Upper lobe of left lung (tissue), 6 donors: ENCODE measurements around the gene ANKLE2. TPM values are rescaled to one million over a fixed set of nuclear protein-coding genes. Genes with fewer than 3 reads are reported as not detected.
"Not testable (repeated sequence)": the region's sequence is repeated elsewhere in the genome, so short reads cannot be mapped to it uniquely, and the experiment has no call there.

Experiments used
- ATAC-seq, 2 donors: fragments of 200-7000 bp; cut with Tn5 transposase; one replicate each; pipeline ENCODE4 v1.9.1; 2022; ENCODE audit warnings: mild to moderate bottlenecking in 2 of 2, moderate library complexity in 2 of 2; ENCODE audit not compliant: low FRiP score in 2 of 2
- DNase-seq, 2 donors: peaks; one replicate each; pipeline ENCODE4 v3.0.0-alpha.2; 2019 to 2020
- H3K27ac ChIP-seq, 4 donors: fragments of 200-600 bp; sonication (generic); one replicate each; pipeline ENCODE4 v1.5.1; 2016 to 2019
- H3K27me3 ChIP-seq, 4 donors: fragments of 200-600 bp; sonication (generic); one replicate each; pipeline ENCODE4 v1.5.1; 2017 to 2019
- H3K36me3 ChIP-seq, 4 donors: fragments of 200-600 bp; sonication (generic); one replicate each; pipeline ENCODE4 v1.5.1; 2016 to 2019
- H3K4me1 ChIP-seq, 4 donors: fragments of 200-600 bp; sonication (generic); one replicate each; pipeline ENCODE4 v1.5.1; 2018 to 2019
- H3K4me3 ChIP-seq, 4 donors: fragments of 200-600 bp; sonication (generic); one replicate each; pipeline ENCODE4 v1.5.1; 2017 to 2019; ENCODE audit warnings: mild to moderate bottlenecking in 2 of 4, moderate library complexity in 1 of 4
- H3K9me3 ChIP-seq, 4 donors: fragments of 200-600 bp; sonication (generic); one replicate each; pipeline ENCODE4 v1.5.1; 2018 to 2019
- EP300 ChIP-seq, 4 donors: sonication (generic); formaldehyde crosslinking; IDR thresholded peaks; one replicate each; pipeline ENCODE4 v1.5.1; 2017; ENCODE audit warnings: antibody characterized with exemption in 4 of 4, control low read depth in 2 of 4
- POLR2A ChIP-seq, 4 donors: fragments of 450-650 bp; IDR thresholded peaks; one replicate each; pipeline ENCODE4 v1.5.1; 2016 to 2017; ENCODE audit warnings: antibody characterized with exemption in 4 of 4, mild to moderate bottlenecking in 2 of 4
- POLR2AphosphoS5 ChIP-seq, 2 donors: sonication (generic); formaldehyde crosslinking; IDR thresholded peaks; one replicate each; pipeline ENCODE4 v1.5.1; 2017; ENCODE audit warnings: antibody characterized with exemption in 2 of 2
- WGBS, 2 donors: methylation state at CpG; one replicate each; pipeline ENCODE4 v1.1.5; 2017 to 2018; 5-methylcytosine and 5-hydroxymethylcytosine counted together
- total RNA-seq, 6 donors: library from RNA; depleted of rRNA in 4 of 6; stranded (reverse); fragments of >200 nt in 4 of 6; gene quantifications; one replicate each; pipeline versions ENCODE4 v1.1.0 to v1.2.1, GENCODE V29; 2016 to 2021
- TF ChIP-seq, protein P1 (sequence below), 6 experiments: fragments of 450-650 bp in 4 of 6; fragments of 200-600 bp in 2 of 6; sonication (generic) in 2 of 6; IDR thresholded peaks; one replicate each; pipeline ENCODE4 v1.5.1; 2016 to 2019; ENCODE audit warnings: antibody characterized with exemption in 6 of 6
- donor health status: DM: no; HTN: no; CAD: no; lungs with moderate emphysema.
- donor health status: DM: no; HTN: yes; CAD: no; lungs with severe emphysema.

The ANKLE2 gene
- total RNA-seq, 6 donors from 2014 or later: 44.3 to 153 (median 78.0) TPM

DNA sequence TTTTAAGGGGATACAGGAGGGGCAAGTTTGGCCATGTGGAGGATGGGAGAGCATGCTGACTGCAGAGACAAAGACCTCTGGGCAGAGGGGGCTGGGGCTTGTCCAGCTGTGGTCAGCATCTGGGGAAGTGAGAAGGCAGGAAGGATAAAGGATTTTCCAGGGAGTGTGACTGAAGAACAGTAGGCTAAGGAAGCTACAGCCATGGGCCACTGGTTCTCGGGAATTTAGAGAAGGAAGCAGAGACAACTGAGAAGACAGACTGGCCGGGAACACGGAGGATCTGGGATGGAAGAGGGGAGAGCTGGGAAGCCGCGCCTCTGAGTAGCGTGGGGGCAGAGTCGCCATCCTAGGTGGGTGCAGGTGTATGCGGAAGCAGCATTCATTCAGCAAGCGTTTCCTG, 58.0 kb downstream of the ANKLE2 start:
- H3K9me3 ChIP-seq: no peaks in the 10 kb centered on the region
- no peak for DNase-seq
- H3K27me3 ChIP-seq: no peaks in the 10 kb centered on the region
- H3K4me3 ChIP-seq: no peak overlapping the region
- H3K27ac ChIP-seq: no peak overlapping the region
- H3K36me3 ChIP-seq: peaks cover 0 to 9% (median 0%) of the 10 kb centered on the region in 4 donors
- 89 to 96% methylated on average over 9 of the region's 9 CpGs for WGBS, 2 donors
- no peak for TF ChIP-seq EP300 (IDR thresholded peaks at IDR 0.05)
- no peak for TF ChIP-seq POLR2AphosphoS5 (IDR thresholded peaks at IDR 0.05)
- TF ChIP-seq POLR2A (IDR thresholded peaks at IDR 0.05): no peak
- TF ChIP-seq, protein P1, sequence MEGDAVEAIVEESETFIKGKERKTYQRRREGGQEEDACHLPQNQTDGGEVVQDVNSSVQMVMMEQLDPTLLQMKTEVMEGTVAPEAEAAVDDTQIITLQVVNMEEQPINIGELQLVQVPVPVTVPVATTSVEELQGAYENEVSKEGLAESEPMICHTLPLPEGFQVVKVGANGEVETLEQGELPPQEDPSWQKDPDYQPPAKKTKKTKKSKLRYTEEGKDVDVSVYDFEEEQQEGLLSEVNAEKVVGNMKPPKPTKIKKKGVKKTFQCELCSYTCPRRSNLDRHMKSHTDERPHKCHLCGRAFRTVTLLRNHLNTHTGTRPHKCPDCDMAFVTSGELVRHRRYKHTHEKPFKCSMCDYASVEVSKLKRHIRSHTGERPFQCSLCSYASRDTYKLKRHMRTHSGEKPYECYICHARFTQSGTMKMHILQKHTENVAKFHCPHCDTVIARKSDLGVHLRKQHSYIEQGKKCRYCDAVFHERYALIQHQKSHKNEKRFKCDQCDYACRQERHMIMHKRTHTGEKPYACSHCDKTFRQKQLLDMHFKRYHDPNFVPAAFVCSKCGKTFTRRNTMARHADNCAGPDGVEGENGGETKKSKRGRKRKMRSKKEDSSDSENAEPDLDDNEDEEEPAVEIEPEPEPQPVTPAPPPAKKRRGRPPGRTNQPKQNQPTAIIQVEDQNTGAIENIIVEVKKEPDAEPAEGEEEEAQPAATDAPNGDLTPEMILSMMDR (IDR thresholded peaks at IDR 0.05): no peak
- H3K4me1 ChIP-seq: no peaks in the 10 kb centered on the region
- ATAC-seq: no peak

DNA sequence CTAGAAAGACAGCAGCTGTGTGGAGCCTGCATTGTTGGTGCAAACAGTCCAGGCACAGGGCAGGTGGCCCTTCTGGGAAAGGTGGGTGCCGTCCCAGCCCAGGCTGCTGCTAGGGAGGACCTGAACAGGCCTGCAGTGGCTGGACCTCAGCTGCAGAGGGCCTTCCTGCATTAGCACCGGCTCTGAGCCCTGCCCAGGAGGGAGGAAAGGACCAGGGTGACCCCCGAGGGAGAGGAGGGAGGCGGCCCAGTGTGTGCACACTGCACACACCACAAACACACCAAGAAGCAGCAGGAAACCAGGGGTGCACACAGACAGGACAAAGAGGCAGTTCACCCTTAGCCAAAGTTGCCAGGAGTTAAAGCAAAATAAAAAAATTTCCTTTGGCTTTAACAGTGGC, 59.0 kb downstream of the ANKLE2 start:
- no peaks in the 10 kb centered on the region for H3K4me1 ChIP-seq
- WGBS, 2 donors: 70 to 80% methylated on average over 3 of the region's 4 CpGs
- no peaks in the 10 kb centered on the region for H3K9me3 ChIP-seq
- ATAC-seq: no peak
- peaks cover 0 to 12% (median 0%) of the 10 kb centered on the region in 4 donors for H3K36me3 ChIP-seq
- no peak for DNase-seq
- no peak overlapping the region for H3K27ac ChIP-seq
- no peak overlapping the region for H3K4me3 ChIP-seq
- TF ChIP-seq POLR2A (IDR thresholded peaks at IDR 0.05): no peak
- no peak for TF ChIP-seq POLR2AphosphoS5 (IDR thresholded peaks at IDR 0.05)
- TF ChIP-seq, protein P1 (IDR thresholded peaks at IDR 0.05): no peak
- TF ChIP-seq EP300 (IDR thresholded peaks at IDR 0.05): no peak
- H3K27me3 ChIP-seq: no peaks in the 10 kb centered on the region

DNA sequence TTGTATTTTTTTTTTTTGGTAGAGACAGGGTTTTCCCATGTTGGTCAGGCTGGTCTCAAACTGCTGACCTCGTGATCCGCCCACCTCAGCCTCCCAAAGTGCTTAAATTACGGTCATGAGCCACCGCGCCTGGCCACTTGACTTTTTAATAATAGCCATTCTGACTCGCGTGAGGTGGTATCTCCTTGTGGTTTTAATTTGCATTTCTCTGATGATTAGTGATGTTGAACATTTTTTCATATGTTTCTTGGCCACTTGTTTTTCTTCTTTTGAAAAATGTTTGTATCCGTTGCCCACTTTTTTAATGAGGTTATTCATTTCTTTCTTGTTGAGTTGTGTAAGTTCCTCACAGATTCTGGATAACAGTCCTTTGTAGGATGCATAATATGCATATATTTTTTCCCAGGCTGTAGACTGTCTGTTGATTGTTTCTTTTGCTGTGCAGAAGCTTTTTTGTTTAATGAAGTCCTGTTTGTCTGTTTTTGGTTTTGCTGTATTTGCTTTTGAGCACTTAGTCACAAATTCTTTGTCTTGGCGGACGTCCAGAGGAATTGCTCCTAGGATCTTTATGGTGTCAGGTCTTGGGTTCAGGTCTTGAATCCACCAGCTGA, 61.3 kb downstream of the ANKLE2 start:
- H3K4me3 ChIP-seq: no peak overlapping the region

DNA sequence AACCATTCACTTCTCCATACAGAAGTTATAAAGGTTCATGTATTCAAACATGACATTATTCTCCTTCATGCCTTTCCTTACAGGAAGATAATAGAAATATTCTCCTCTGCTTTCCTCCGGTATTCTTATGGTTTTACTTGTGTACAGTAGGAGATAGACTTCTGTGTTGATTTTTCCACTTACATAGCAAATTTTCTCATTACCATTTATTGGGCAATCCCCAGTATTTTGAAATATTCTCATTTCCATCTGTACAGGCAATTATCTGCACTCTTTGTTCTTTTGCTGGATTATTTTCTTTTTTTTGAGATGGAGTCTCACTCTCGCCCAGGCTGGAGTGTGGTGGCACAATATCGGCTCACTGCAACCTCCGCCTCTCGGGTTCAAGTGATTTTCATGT, 63.3 kb downstream of the ANKLE2 start:
- Histone ChIP-seq H3K27ac (no peak overlapping the region), H3K36me3 (peaks cover 3 to 27% (median 7%) of the 10 kb centered on the region in 4 donors), H3K4me3 (no peak overlapping the region), H3K27me3 (no peaks in the 10 kb centered on the region), H3K9me3 (no peaks in the 10 kb centered on the region), H3K4me1 (no peaks in the 10 kb centered on the region)
- no peak for ATAC-seq
- 74 to 94% methylated on average over 5 of the region's 5 CpGs for WGBS, 2 donors
- TF ChIP-seq POLR2AphosphoS5 (IDR thresholded peaks at IDR 0.05) (no peak), EP300 (IDR thresholded peaks at IDR 0.05) (no peak), POLR2A (IDR thresholded peaks at IDR 0.05) (no peak)
- TF ChIP-seq, protein P1 (IDR thresholded peaks at IDR 0.05): no peak
- no peak for DNase-seq

More for the DNA sequence above, 61.3 kb downstream of the ANKLE2 start:
- no peak overlapping the region for H3K27ac ChIP-seq
- peaks cover 3 to 31% (median 7%) of the 10 kb centered on the region in 4 donors for H3K36me3 ChIP-seq
- DNase-seq: no peak
- no peak for ATAC-seq
- H3K9me3 ChIP-seq: no peaks in the 10 kb centered on the region
- 87 to 90% methylated on average over 8 to 10 of the region's 10 CpGs for WGBS, 2 donors
- TF ChIP-seq POLR2AphosphoS5 (IDR thresholded peaks at IDR 0.05) (no peak), EP300 (IDR thresholded peaks at IDR 0.05) (no peak), POLR2A (IDR thresholded peaks at IDR 0.05) (no peak)
- TF ChIP-seq, protein P1 (IDR thresholded peaks at IDR 0.05): no peak
- no peaks in the 10 kb centered on the region for H3K4me1 ChIP-seq
- H3K27me3 ChIP-seq: no peaks in the 10 kb centered on the region

DNA sequence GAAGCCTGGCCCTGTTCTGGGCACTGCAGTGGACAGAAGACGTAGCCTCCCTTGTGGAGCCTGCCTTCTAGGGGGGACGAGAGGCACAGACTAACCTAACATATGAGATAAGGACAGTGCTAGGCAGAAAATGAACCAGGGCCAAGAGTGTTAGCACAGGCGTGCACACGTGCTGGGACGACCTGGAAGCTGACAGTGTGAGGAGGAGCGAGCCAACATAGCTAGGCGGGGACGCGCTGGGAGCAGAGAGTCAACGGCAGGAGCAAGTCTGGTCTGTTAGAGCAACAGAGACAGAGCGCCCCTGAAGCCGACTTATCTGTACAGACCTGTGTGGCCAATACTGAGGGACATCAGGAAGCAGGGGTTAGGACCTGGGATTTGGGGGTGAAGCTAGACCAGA, 66.2 kb downstream of the ANKLE2 start:
- Histone ChIP-seq H3K27ac (no peak overlapping the region), H3K9me3 (no peaks in the 10 kb centered on the region), H3K27me3 (no peaks in the 10 kb centered on the region), H3K36me3 (peaks cover 3 to 21% (median 7%) of the 10 kb centered on the region in 4 donors), H3K4me3 (no peak overlapping the region), H3K4me1 (no peaks in the 10 kb centered on the region)
- DNase-seq (no peak), ATAC-seq (peak in 1 of 2 donors; percentile 22)
- TF ChIP-seq, protein P1 (IDR thresholded peaks at IDR 0.05): no peak
- TF ChIP-seq EP300 (IDR thresholded peaks at IDR 0.05): no peak
- TF ChIP-seq POLR2A (IDR thresholded peaks at IDR 0.05): no peak
- 93 to 95% methylated on average over 12 of the region's 12 CpGs for WGBS, 2 donors

DNA sequence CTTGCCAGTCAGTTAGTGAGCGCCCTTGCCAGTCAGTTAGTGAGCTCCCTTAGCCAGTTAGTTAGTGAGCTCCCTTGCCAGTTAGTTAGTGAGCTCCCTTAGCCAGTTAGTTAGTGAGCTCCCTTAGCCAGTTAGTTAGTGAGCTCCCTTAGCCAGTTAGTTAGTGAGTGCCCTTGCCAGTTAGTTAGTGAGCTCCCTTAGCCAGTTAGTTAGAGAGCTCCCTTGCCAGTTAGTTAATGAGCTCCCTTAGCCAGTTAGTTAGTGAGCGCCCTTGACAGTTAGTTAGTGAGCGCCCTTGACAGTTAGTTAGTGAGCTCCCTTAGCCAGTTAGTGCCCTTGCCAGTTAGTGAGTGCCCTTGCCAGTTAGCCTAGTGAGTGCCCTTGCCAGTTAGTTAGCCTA, 66.7 kb downstream of the ANKLE2 start:
- not testable (repeated sequence) for H3K27me3 ChIP-seq, DNase-seq, H3K9me3 ChIP-seq, H3K4me1 ChIP-seq, H3K4me3 ChIP-seq, H3K27ac ChIP-seq, ATAC-seq
- peaks cover 3 to 21% (median 9%) of the 10 kb centered on the region in 4 donors for H3K36me3 ChIP-seq
- WGBS, 2 donors: 90 to 95% methylated on average over 3 of the region's 3 CpGs

DNA sequence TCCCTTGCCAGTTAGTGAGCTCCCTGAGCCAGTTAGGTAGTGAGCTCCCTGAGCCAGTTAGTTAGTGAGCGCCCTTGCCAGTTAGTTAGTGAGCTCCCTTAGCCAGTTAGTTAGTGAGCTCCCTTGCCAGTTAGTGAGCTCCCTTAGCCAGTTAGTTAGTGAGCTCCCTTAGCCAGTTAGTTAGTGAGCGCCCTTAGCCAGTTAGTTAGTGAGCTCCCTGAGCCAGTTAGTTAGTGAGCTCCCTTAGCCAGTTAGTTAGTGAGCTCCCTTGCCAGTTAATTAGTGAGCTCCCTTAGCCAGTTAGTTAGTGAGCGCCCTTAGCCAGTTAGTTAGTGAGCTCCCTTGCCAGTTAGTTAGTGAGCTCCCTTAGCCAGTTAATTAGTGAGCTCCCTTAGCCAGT, 69.6 kb downstream of the ANKLE2 start:
- WGBS, 2 donors: 88 to 95% methylated on average over 2 to 3 of the region's 3 CpGs
- H3K27me3 ChIP-seq, DNase-seq, H3K4me3 ChIP-seq, H3K4me1 ChIP-seq, ATAC-seq, H3K27ac ChIP-seq, H3K9me3 ChIP-seq: not testable (repeated sequence)
- peaks cover 3 to 15% (median 9%) of the 10 kb centered on the region in 4 donors for H3K36me3 ChIP-seq
